Right cardiac atrium (tissue), 5 donors: ENCODE results near the gene PRR35. TPM values are rescaled to one million over a fixed set of nuclear protein-coding genes. Genes with fewer than 3 reads are reported as not detected.

Source experiments
- ATAC-seq, 2 donors: fragments of 200-7000 bp; cut with Tn5 transposase; one replicate each; pipeline versions ENCODE4 v1.8.0 to v1.9.1; 2020; ENCODE audit warnings: moderate library complexity in 2 of 2, mild to moderate bottlenecking in 1 of 2
- DNase-seq, 3 donors: peaks; one replicate each; pipeline ENCODE4 v3.0.0-alpha.2; 2020
- H3K27ac ChIP-seq: one replicate; pipeline ENCODE4 v1.5.1; 2013; ENCODE audit warnings: mild to moderate bottlenecking, low read length, control low read depth, moderate library complexity
- H3K27me3 ChIP-seq: one replicate; pipeline ENCODE4 v1.6.1; 2013; ENCODE audit not compliant: control insufficient read depth, insufficient read depth
- H3K4me1 ChIP-seq: one replicate; pipeline ENCODE4 v1.6.1; 2013; ENCODE audit warnings: low read length; ENCODE audit not compliant: control insufficient read depth, insufficient read depth
- H3K4me3 ChIP-seq: one replicate; pipeline ENCODE4 v1.5.1; 2013; ENCODE audit warnings: low read length, control low read depth
- H3K9me3 ChIP-seq: one replicate; pipeline ENCODE4 v1.6.1; 2013; ENCODE audit warnings: low read length; ENCODE audit not compliant: control insufficient read depth
- WGBS: extraction: QIAGEN DNeasy Blood & Tissue Kit; methylation state at CpG from one replicate; pipeline ENCODE4 v1.1.7; 2013; 5-methylcytosine and 5-hydroxymethylcytosine counted together
- intact Hi-C, 4 donors: fragments of 100-400 bp; cut with DNase I; formaldehyde crosslinking; loops; one replicate each; pipeline versions ENCODE4 v1.11.0 to v1.14.0; 2022 to 2023
- polyA plus RNA-seq: library from polyadenylated mRNA; stranded (reverse); fragments of 200-250 nt; gene quantifications from one replicate; pipeline ENCODE4 v1.2.3, GENCODE V29; 2013
- total RNA-seq, 4 donors: library from RNA; stranded (reverse); fragmentation: NEBNext Ultra II Directional; extraction: Animal tissue kit (Norgen Biotek cat#: 25700); gene quantifications; one replicate each; pipeline ENCODE4 v1.2.1, GENCODE V29; 2021
- donor health status: healthy with polysubstance abuse.
- donor health status: DM: no; HTN: yes; CAD: no.
- donor health status: DM: no; HTN: no; CAD: no.
- donor health status: DM: no; HTN: yes; CAD: no; lungs with severe emphysema.
- donor health status: DM: yes; HTN: yes; CAD: no.

The PRR35 gene
- total and polyA plus RNA-seq, 5 donors = not detected

DNA sequence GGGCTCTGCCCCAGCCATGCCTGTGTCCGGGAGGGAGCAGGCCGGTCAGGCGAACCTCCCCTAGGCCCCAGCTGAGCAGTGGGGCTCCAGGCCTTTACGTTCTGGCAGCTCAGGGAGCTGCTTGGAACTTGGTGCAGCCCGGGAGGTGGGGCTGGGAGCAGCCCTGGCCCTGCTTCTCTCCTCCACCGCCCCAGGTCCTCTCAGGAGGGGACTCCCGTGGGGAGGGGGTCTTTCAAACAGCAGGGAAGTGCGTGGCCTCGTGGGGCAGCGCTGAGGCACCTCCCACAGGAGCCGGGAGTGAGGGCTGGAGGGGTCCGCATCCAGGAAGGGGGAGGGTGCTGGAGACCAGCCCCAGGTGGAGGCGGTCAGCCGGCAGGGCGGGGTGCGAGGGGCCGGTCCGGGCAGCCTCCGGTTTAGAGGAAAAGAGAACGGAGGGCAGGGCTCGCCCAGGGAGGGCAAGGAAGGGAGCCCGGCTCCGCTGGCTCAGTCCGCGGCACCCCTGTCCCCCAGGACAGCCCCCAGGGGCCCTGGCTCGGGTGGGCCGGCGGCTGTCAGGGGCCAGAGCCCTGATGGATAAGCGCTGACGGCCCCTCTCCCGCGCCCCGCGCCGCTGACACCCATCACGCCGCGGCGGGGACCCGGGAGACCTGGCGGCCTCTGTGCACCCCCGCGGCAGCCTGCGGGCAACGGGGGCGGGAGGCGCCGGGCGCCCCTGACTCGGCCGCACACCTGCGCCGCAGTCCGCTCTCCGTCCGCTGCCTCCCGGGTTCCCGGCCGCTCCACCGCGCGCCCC is 587 bp upstream of the PRR35 start:
- no peak overlapping the region for H3K4me3 ChIP-seq
- H3K9me3 ChIP-seq = no peaks in the 10 kb centered on the region
- H3K27ac ChIP-seq = no peak overlapping the region
- ATAC-seq (no peak), DNase-seq (no peak)
- 8% methylated on average over 62 of the region's 62 CpGs for WGBS
- H3K4me1 ChIP-seq = no peaks in the 10 kb centered on the region
- intact Hi-C loops = no loop called here
- no peaks in the 10 kb centered on the region for H3K27me3 ChIP-seq

DNA sequence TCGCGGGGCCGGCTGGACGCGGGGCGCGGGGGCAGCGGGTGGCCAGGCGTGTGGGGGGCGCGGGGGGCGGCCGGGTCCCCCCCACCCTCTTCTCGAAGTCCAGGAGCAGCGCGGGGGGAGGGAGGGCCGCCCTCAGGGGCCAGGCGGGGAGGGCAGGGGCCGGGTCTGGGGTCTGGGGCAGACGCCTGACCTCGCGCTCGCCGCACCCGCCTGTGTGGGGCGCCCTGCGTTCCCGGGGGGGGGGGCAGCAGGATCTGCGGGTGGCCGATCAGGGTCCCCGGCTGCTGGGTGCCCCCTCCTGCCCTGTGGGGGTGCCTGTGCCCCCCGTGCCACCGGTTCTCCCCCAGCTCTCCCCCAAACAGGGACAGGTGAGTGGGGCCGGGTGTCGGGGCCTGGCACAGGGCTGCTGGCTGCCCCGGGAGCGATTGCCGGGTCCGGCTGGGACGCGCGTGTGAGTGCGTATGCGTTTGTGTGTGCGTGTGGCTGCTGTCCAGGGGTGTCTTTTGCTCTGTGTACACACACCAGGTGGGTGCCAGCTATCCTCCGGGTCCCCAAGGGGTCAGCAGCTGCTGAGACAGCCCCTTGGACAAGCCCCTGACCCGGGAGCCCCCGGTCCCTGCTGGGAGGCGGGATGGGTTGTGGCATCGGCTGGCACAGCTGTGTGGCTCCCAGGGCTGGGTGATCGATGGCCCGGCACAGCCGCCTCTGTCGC is 663 bp downstream of the PRR35 start:
- ATAC-seq = no peak
- H3K4me1 ChIP-seq = no peaks in the 10 kb centered on the region
- H3K4me3 ChIP-seq = no peak overlapping the region
- DNase-seq = no peak
- H3K27ac ChIP-seq = no peak overlapping the region
- H3K27me3 ChIP-seq = no peaks in the 10 kb centered on the region
- intact Hi-C loops = no loop called here
- 23% methylated on average over 52 of the region's 54 CpGs for WGBS
- no peaks in the 10 kb centered on the region for H3K9me3 ChIP-seq

DNA sequence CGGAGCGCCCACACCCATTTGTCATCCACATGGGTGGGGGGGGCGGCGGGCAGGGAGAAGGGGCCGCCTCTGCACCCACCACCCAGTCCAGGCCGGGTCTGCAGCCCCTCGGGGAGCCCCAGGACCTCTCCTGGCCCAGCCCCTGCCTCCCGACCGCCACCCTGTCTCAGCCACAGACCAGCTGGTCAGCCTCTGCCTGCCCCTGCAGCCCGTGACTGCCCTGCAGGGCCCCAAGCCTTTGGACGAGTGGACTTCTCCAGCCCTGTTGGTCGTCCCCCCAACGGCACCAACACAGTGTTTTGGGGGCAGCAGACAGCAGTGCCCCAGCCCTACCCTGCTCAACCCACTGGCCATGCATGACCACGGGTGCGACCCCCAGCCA is 1.2 kb downstream of the PRR35 start:
- H3K4me3 ChIP-seq = no peak overlapping the region
- intact Hi-C loops = no loop called here
- no peak overlapping the region for H3K27ac ChIP-seq
- 74% methylated on average over 15 of the region's 15 CpGs for WGBS
- no peaks in the 10 kb centered on the region for H3K9me3 ChIP-seq
- no peak for DNase-seq
- ATAC-seq = no peak
- H3K27me3 ChIP-seq = no peaks in the 10 kb centered on the region
- H3K4me1 ChIP-seq = no peaks in the 10 kb centered on the region

GRCh38 chr16:561957-562938 is 2.1 kb downstream of the PRR35 start:
- no peaks in the 10 kb centered on the region for H3K4me1 ChIP-seq
- no peaks in the 10 kb centered on the region for H3K27me3 ChIP-seq

DNA sequence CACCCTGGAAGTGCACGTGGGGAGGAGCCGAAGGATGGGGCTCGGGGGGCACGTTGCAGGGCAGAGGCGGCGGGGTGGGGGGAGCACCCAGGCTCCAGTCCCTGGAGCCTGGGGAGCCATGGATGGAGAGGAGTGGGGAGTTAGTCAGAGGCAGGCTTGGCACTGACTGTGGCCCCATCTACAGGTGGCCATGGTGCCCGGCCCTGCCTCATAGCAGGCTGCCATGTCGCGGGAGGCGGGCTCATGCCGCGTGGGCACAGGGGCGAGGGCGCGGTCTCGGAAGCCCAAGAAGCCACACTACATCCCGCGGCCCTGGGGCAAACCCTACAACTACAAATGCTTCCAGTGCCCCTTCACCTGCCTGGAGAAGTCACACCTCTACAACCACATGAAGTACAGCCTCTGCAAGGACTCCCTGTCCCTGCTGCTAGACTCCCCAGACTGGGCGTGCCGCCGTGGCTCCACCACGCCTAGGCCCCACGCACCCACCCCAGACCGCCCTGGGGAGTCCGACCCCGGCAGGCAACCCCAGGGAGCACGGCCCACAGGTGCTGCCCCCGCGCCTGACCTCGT is 3.0 kb downstream of the PRR35 start:
- Histone ChIP-seq H3K27me3 (no peaks in the 10 kb centered on the region), H3K27ac (no peak overlapping the region), H3K9me3 (no peaks in the 10 kb centered on the region), H3K4me3 (no peak overlapping the region), H3K4me1 (no peaks in the 10 kb centered on the region)
- intact Hi-C loops = no loop called here
- 89% methylated on average over 30 of the region's 30 CpGs for WGBS
- DNase-seq (no peak), ATAC-seq (no peak)

More at GRCh38 chr16:561957-562938, 2.1 kb downstream of the PRR35 start:
- ATAC-seq (no peak), DNase-seq (no peak)
- H3K27ac ChIP-seq = no peak overlapping the region
- no peak overlapping the region for H3K4me3 ChIP-seq
- 85% methylated on average over 43 of the region's 43 CpGs for WGBS
- H3K9me3 ChIP-seq = no peaks in the 10 kb centered on the region
- intact Hi-C loops = no loop called here

DNA sequence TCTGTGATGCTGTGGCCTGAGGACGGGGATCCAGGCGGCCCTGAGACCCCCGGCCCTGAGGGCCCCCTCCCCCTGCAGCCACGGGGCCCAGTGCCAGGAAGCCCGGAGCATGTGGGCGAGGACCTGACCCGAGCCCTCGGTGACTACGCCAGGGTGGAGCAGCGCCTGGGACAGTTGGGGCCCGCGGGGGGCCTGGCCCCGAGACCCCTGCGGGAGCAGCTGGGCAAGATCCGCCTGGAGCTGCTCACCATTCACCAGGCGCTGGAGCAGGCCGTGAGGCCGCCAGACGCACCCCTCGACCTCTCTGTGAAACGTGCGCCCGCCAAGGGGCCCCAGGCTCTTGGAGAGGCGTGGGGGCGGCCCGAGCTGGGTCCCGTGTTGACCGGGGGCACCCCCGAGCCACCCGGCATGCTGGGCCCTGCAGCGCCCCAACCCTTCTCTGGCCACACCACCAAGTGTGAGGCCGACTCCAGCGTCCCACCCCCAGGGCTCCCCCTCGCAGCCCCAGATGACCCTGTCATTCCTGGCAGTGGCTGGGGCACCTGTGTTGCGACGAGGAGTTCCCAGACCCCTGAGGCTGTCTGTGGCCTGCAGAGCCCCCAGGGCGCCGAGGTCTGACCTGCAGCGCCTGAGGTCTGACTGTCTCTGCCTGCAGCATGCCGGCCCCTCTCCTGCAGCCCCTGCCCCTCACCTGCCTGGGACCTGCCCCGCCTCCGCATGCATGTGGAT is 4.7 kb downstream of the PRR35 start:
- H3K4me3 ChIP-seq = no peak overlapping the region
- WGBS = 88% methylated on average over 42 of the region's 42 CpGs
- intact Hi-C loops = no loop called here
- H3K4me1 ChIP-seq = no peaks in the 10 kb centered on the region
- DNase-seq = no peak
- H3K27me3 ChIP-seq = no peaks in the 10 kb centered on the region
- no peak for ATAC-seq
- no peaks in the 10 kb centered on the region for H3K9me3 ChIP-seq
- no peak overlapping the region for H3K27ac ChIP-seq

GRCh38 chr16:565419-566330 is 5.5 kb downstream of the PRR35 start:
- WGBS = 43% methylated on average over 35 of the region's 35 CpGs
- Histone ChIP-seq H3K4me3 (no peak overlapping the region), H3K9me3 (no peaks in the 10 kb centered on the region), H3K27me3 (no peaks in the 10 kb centered on the region), H3K4me1 (no peaks in the 10 kb centered on the region), H3K27ac (no peak overlapping the region)
- intact Hi-C loops = no loop called here
- DNase-seq (peak in 1 of 3 donors; percentile 73), ATAC-seq (no peak)

- Histone ChIP-seq H3K4me3 (peak within 1 kb of the TSS; percentile 14), H3K27me3 (no peaks in the 10 kb centered on the region), H3K27ac (no peak within 1 kb of the TSS), H3K4me1 (no peaks in the 10 kb centered on the region), H3K9me3 (no peaks in the 10 kb centered on the region)
- WGBS = 27% methylated on average over 26 of the region's 26 CpGs
- DNase-seq (peak; percentile 80 to 92 (median 91)), ATAC-seq (peak; percentile 62 to 63)
- intact Hi-C loops = no loop called here
Measured at GRCh38 chr16:566475-567372, 6.5 kb downstream of the PRR35 start, which contains the start of gene NHLRC4. TSS of gene NHLRC4 (plus strand) at chr16:567005. CDS start at chr16:568048, 1,043 bp downstream.
